GM12892 (cell line): Measurements from ENCODE around the gene HELT.

Source experiments
- POLR2A ChIP-seq: IDR thresholded peaks from 2 replicates; pipeline ENCODE4 v1.6.1; 2011; ENCODE audit warnings: low read depth, low read length, control low read depth
- POLR2AphosphoS5 ChIP-seq: IDR thresholded peaks from 2 replicates; pipeline ENCODE4 v1.6.1; 2011; ENCODE audit warnings: low read depth, low read length, control low read depth
- TAF1 ChIP-seq: IDR thresholded peaks from 2 replicates; pipeline ENCODE4 v1.6.1; 2011; ENCODE audit warnings: low read depth, mild to moderate bottlenecking, control low read depth, low read length, borderline replicate concordance

GRCh38 chr4:185061610-185062009 lies 43.3 kb downstream of the HELT start:
- no peak for TF ChIP-seq POLR2A
- TF ChIP-seq TAF1: no peak
- TF ChIP-seq POLR2AphosphoS5: no peak
